HCT116 (cell line): ENCODE measurements around the gene PAQR3.

Experiments
- CEBPB ChIP-seq: IDR thresholded peaks from 2 replicates; pipeline ENCODE4 v1.6.1; 2012; ENCODE audit warnings: low read depth
- EGR1 ChIP-seq: IDR thresholded peaks from 2 replicates; pipeline ENCODE4 v1.6.1; 2012; ENCODE audit warnings: low read depth
- ELF1 ChIP-seq: IDR thresholded peaks from 2 replicates; pipeline ENCODE4 v1.6.1; 2012; ENCODE audit warnings: low read depth, borderline replicate concordance
- EZH2 ChIP-seq: fragments of 200-600 bp; sonication (generic); IDR thresholded peaks from 2 replicates; pipeline ENCODE4 v1.6.1; 2017; ENCODE audit warnings: antibody characterized with exemption, mixed run types
- EZH2phosphoT487 ChIP-seq: fragments of 200-600 bp; IDR thresholded peaks from 2 replicates; pipeline ENCODE4 v1.6.1; 2018; ENCODE audit warnings: antibody characterized with exemption, borderline replicate concordance
- MAX ChIP-seq: IDR thresholded peaks from 2 replicates; pipeline ENCODE4 v1.6.1; 2012
- POLR2A ChIP-seq: IDR thresholded peaks from 2 replicates; pipeline ENCODE4 v1.7.0; 2011; ENCODE audit warnings: borderline replicate concordance; ENCODE audit not compliant: insufficient read depth, insufficient read length; ENCODE audit errors: extremely low read depth
- POLR2AphosphoS5 ChIP-seq: IDR thresholded peaks from 2 replicates; pipeline ENCODE4 v1.6.1; 2011; ENCODE audit warnings: mild to moderate bottlenecking, low read depth, low read length, moderate library complexity
- REST ChIP-seq: IDR thresholded peaks from 2 replicates; pipeline ENCODE4 v1.6.1; 2012; ENCODE audit warnings: low read depth
- SRF ChIP-seq: IDR thresholded peaks from 2 replicates; pipeline ENCODE4 v1.6.1; 2012; ENCODE audit warnings: low read depth
- TCF7L2 ChIP-seq: IDR thresholded peaks from 2 replicates; pipeline ENCODE4 v1.7.0; 2011; ENCODE audit warnings: borderline replicate concordance, inconsistent platforms; ENCODE audit not compliant: insufficient read depth, insufficient read length; ENCODE audit errors: extremely low read depth
- YY1 ChIP-seq: IDR thresholded peaks from 2 replicates; pipeline ENCODE4 v1.6.1; 2011; ENCODE audit warnings: low read length, low read depth, moderate library complexity, mild to moderate bottlenecking; ENCODE audit not compliant: insufficient replicate concordance; ENCODE audit errors: extremely low read depth
- ZFX ChIP-seq: fragments of 450-650 bp; IDR thresholded peaks from 2 replicates; pipeline ENCODE4 v1.6.1; 2017
- TF ChIP-seq, protein P1 (sequence below), 3 experiments: fragments of 200-600 bp in 1 of 3; sonication (generic) in 1 of 3; IDR thresholded peaks in 2 of 3; conservative IDR thresholded peaks in 1 of 3; 2 replicates each; pipeline ENCODE4 v1.5.1; 2012 to 2017; ENCODE audit warnings: low read depth in 2 of 3, low read length in 2 of 3, antibody characterized with exemption in 1 of 3, borderline replicate concordance in 1 of 3, control low read depth in 1 of 3, mild to moderate bottlenecking in 1 of 3, mixed read lengths in 1 of 3, mixed run types in 1 of 3, moderate library complexity in 1 of 3; ENCODE audit not compliant: insufficient read depth in 1 of 3

DNA sequence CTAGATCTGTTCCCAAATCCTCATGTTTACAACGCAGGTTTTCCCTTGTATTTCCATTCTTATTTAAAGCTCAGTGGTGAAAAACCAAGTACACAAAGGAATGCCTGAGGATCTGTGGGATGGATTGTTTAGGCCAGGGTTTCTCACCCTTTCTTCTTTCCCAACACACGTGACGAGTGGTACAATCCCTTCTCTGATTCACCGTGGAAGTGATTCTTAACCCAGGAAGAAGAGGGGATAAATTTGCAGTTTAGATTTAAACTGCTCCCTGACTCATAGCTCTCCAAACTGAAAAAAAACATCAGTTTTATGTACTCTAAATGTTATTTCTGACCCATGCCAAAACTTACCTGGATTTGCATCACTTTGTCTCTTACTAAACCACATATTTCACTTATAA lies 17.0 kb downstream of the PAQR3 start:
- TF ChIP-seq, protein P1, sequence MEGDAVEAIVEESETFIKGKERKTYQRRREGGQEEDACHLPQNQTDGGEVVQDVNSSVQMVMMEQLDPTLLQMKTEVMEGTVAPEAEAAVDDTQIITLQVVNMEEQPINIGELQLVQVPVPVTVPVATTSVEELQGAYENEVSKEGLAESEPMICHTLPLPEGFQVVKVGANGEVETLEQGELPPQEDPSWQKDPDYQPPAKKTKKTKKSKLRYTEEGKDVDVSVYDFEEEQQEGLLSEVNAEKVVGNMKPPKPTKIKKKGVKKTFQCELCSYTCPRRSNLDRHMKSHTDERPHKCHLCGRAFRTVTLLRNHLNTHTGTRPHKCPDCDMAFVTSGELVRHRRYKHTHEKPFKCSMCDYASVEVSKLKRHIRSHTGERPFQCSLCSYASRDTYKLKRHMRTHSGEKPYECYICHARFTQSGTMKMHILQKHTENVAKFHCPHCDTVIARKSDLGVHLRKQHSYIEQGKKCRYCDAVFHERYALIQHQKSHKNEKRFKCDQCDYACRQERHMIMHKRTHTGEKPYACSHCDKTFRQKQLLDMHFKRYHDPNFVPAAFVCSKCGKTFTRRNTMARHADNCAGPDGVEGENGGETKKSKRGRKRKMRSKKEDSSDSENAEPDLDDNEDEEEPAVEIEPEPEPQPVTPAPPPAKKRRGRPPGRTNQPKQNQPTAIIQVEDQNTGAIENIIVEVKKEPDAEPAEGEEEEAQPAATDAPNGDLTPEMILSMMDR (IDR thresholded peaks at IDR 0.05 in 2 of 3, conservative IDR thresholded peaks at IDR 0.05 in 1 of 3; ENCODE audit: borderline replicate concordance in 1 of 3, insufficient read depth in 1 of 3, low read depth in 2 of 3, low read length in 2 of 3) = no peak
- no peak for TF ChIP-seq ELF1
- no peak for TF ChIP-seq REST
- TF ChIP-seq ZFX = no peak
- TF ChIP-seq SRF = no peak
- no peak for TF ChIP-seq TCF7L2
- no peak for TF ChIP-seq POLR2AphosphoS5
- no peak for TF ChIP-seq CEBPB
- TF ChIP-seq EZH2phosphoT487 = no peak
- no peak for TF ChIP-seq EZH2
- no peak for TF ChIP-seq MAX
- TF ChIP-seq POLR2A = no peak
- TF ChIP-seq EGR1 = no peak
- TF ChIP-seq YY1 = no peak
